Measurements from ENCODE around the gene AOAH.
"Not testable (repeated sequence)": the region's sequence is repeated elsewhere in the genome, so short reads cannot be mapped to it uniquely, and the experiment has no call there.

AOAH gene

GRCh38 chr7:36651404-36651803 lies 72.9 kb downstream of the AOAH start:
- TF ChIP-seq CTCF (IDR thresholded peaks at IDR 0.05; ENCODE audit: control extremely low read depth, extremely low read depth, low read depth, missing control alignments), result no peak
- no peak for DNase-seq (ENCODE audit: extremely low spot score)
- ChIA-PET CTCF (interaction anchor here (0.8 kb wide), 1 partner anchor 43 kb away, joined by 3 read pairs; no protein-coding TSS in a partner anchor), POLR2A (no interaction called here)

- no peak for TF ChIP-seq CTCF (IDR thresholded peaks at IDR 0.05; ENCODE audit: control extremely low read depth, extremely low read depth, low read depth, missing control alignments)
- ChIA-PET CTCF (interaction anchor here (0.8 kb wide), 1 partner anchor 43 kb away, joined by 3 read pairs; no protein-coding TSS in a partner anchor), POLR2A (no interaction called here)
- DNase-seq (ENCODE audit: extremely low spot score), result no peak
These were observed 73.5 kb downstream of the AOAH start for GRCh38 chr7:36650766-36651312.

GRCh38 chr7:36650320-36650719 lies 74.0 kb downstream of the AOAH start:
- no peak for DNase-seq (ENCODE audit: extremely low spot score)
- CTCF ChIA-PET, result no interaction called here
- POLR2A ChIA-PET, result no interaction called here
- no peak for TF ChIP-seq CTCF (IDR thresholded peaks at IDR 0.05; ENCODE audit: control extremely low read depth, extremely low read depth, low read depth, missing control alignments)

- CTCF ChIA-PET, result interaction anchor here (1.1 kb wide), 1 partner anchor 20 kb away, joined by 4 read pairs; no protein-coding TSS in a partner anchor
- POLR2A ChIA-PET; DNase-seq (ENCODE audit: extremely low spot score): not testable (repeated sequence)
These were observed 75.0 kb downstream of the AOAH start for GRCh38 chr7:36649319-36649718.

GRCh38 chr7:36648441-36648840 lies 75.9 kb downstream of the AOAH start:
- DNase-seq (ENCODE audit: extremely low spot score), result no peak
- no peak for TF ChIP-seq CTCF (IDR thresholded peaks at IDR 0.05; ENCODE audit: control extremely low read depth, extremely low read depth, low read depth, missing control alignments)
- ChIA-PET POLR2A (no interaction called here), CTCF (interaction anchor here (1.1 to 1.4 kb wide), 2 partner anchors 21 to 22 kb away, joined by 4 to 5 read pairs; no protein-coding TSS in a partner anchor)

GRCh38 chr7:36644625-36645422 lies 79.5 kb downstream of the AOAH start:
- POLR2A ChIA-PET, result no interaction called here
- CTCF ChIA-PET, result interaction anchor here (1.0 kb wide), 1 partner anchor 13 kb away, joined by 3 read pairs; no protein-coding TSS in a partner anchor
- no peak for DNase-seq (ENCODE audit: extremely low spot score)
- no peak for TF ChIP-seq CTCF (IDR thresholded peaks at IDR 0.05; ENCODE audit: control extremely low read depth, extremely low read depth, low read depth, missing control alignments)

- no peak for TF ChIP-seq CTCF (IDR thresholded peaks at IDR 0.05; ENCODE audit: control extremely low read depth, extremely low read depth, low read depth, missing control alignments)
- CTCF ChIA-PET, result interaction anchor here (2.3 kb wide), 1 partner anchor 11 kb away, joined by 6 read pairs; no protein-coding TSS in a partner anchor
- no peak for DNase-seq (ENCODE audit: extremely low spot score)
- POLR2A ChIA-PET, result no interaction called here
These were observed 81.9 kb downstream of the AOAH start for GRCh38 chr7:36642414-36642813.
